Activated CD8-positive, alpha-beta memory T cell treated with anti-CD3 and anti-CD28 coated beads, Interleukin-2, amount 50 U/mL, for 24 hours (primary cell): ENCODE measurements around the gene LBX2.

ENCODE experiments used
- DNase-seq: peaks from one replicate; pipeline ENCODE4 v3.0.0-alpha.2; 2020; ENCODE audit errors: extremely low read depth

LBX2 gene

GRCh38 chr2:74525717-74526648 lies 26.6 kb upstream of the LBX2 start, which contains the start of gene DQX1:
Gene DQX1, minus strand, starts transcription at chr2:74526231. Its CDS starts 502 bp downstream, at chr2:74525729.
- no peak for DNase-seq

- DNase-seq = no peak
Measured at GRCh38 chr2:74524955-74525716, 25.7 kb upstream of the LBX2 start.

GRCh38 chr2:74524005-74524404 lies 24.6 kb upstream of the LBX2 start:
- no peak for DNase-seq

- DNase-seq = no peak
Measured at GRCh38 chr2:74522516-74522915, 23.1 kb upstream of the LBX2 start.

GRCh38 chr2:74516650-74517049 lies 17.2 kb upstream of the LBX2 start:
- DNase-seq = no peak

- peak; percentile 43 for DNase-seq
Measured at GRCh38 chr2:74515981-74516633, 16.7 kb upstream of the LBX2 start.

- no peak for DNase-seq
Measured at GRCh38 chr2:74515271-74515980, 16.0 kb upstream of the LBX2 start.

GRCh38 chr2:74514368-74515270 lies 15.2 kb upstream of the LBX2 start, which contains the start of gene TLX2:
Gene TLX2, plus strand, starts transcription at chr2:74514450. Its CDS starts 357 bp downstream, at chr2:74514807.
- no peak for DNase-seq

GRCh38 chr2:74513605-74514367 lies 14.4 kb upstream of the LBX2 start:
- DNase-seq = no peak

- no peak for DNase-seq
Measured at GRCh38 chr2:74512744-74513604, 13.6 kb upstream of the LBX2 start.

GRCh38 chr2:74511104-74511989 lies 11.9 kb upstream of the LBX2 start:
- no peak for DNase-seq

GRCh38 chr2:74510272-74510671 lies 10.9 kb upstream of the LBX2 start:
- DNase-seq = no peak

GRCh38 chr2:74507926-74508520 lies 8.6 kb upstream of the LBX2 start:
- no peak for DNase-seq

GRCh38 chr2:74507145-74507925 lies 7.9 kb upstream of the LBX2 start, which contains the start of gene PCGF1:
Gene PCGF1, minus strand, starts transcription at chr2:74507695. Its CDS starts 27 bp downstream, at chr2:74507668.
- DNase-seq = peak; percentile 94

- no peak for DNase-seq
Measured at GRCh38 chr2:74505448-74506246, 6.2 kb upstream of the LBX2 start.
